ENCODE data around the gene CDC42EP5. TPM values are rescaled to one million over a fixed set of nuclear protein-coding genes. Genes with fewer than 3 reads are reported as not detected.

Gene CDC42EP5
- total and polyA plus RNA-seq, 2 donors (not counting 1 experiment from before 2014, with no cell fraction given): not detected

DNA sequence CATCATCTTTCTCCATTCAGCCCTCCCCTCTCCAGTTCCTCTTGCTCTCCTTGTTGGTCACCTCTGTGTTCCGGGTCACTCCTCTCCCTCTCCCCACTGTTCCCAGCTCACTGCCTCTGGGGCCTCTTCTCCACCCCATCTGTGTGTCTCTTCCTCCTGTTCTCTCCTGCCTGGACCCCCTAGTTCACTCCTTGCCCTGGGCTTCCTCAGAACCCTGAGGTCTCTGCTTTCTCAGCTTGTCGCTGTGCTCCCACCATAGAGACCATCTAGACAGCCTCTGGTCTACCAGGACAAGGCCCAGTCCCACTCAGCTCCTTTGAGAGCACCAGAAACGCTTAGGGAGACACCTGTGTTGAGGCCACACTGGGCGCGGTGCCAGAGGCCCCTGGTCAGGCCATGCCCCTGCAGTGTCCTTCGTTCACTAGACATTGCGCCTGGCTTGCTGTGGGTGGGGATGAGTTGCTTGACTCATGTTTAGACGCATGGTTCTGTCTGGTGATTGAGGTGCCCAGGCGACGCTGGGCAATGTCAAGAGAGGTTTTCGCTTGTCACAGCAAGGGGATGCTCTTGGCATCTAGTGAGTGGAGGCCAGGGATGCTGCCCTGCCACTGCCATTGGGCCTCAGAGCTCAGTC is 14.3 kb downstream of the CDC42EP5 start:
- intact Hi-C loops (cut with micrococcal nuclease): no loop called here
- Mint-ChIP-seq H3K4me1 (peaks cover 14% of the 10 kb centered on the region), H3K27me3 (no peaks in the 10 kb centered on the region), H3K27ac (no peak overlapping the region), H3K9me3 (ENCODE audit: insufficient read depth) (no peaks in the 10 kb centered on the region), H3K4me3 (no peak overlapping the region)
- Histone ChIP-seq H3K79me2 (ENCODE audit: control insufficient read depth, insufficient read depth, low read length) (peaks cover 56% of the 10 kb centered on the region), H4K20me1 (ENCODE audit: control insufficient read depth, insufficient read depth, low read length, poor library complexity, severe bottlenecking) (peaks cover 91% of the 10 kb centered on the region), H3K27ac (ENCODE audit: low read length in 2 of 2) (no peak overlapping the region), H3K36me3 (replicated peaks in 1 of 2; ENCODE audit: control extremely low read depth in 1 of 2, control insufficient read depth in 1 of 2, extremely low read depth in 1 of 2, insufficient read depth in 2 of 2, low read length in 1 of 2) (peaks cover 0 to 79% of the 10 kb centered on the region in 2 experiments), H3K4me1 (ENCODE audit: control insufficient read depth in 2 of 2, insufficient read depth in 2 of 2, low read length in 2 of 2) (peaks cover 8 to 17% of the 10 kb centered on the region in 2 donors), H3K4me3 (ENCODE audit: control extremely low read depth in 1 of 5, extremely low read depth in 1 of 5, insufficient read depth in 1 of 5, low read depth in 2 of 5, low read length in 4 of 5) (no peak overlapping the region), H3K9ac (ENCODE audit: low read length) (no peak overlapping the region), H3K27me3 (replicated peaks in 1 of 4; ENCODE audit: control extremely low read depth in 1 of 4, control insufficient read depth in 3 of 4, insufficient read depth in 4 of 4, low read length in 3 of 4) (no peaks in the 10 kb centered on the region), H3K9me3 (ENCODE audit: control extremely low read depth in 1 of 3, control insufficient read depth in 2 of 3, insufficient read depth in 1 of 3, low read length in 2 of 3) (peaks cover 0 to 4% (median 0%) of the 10 kb centered on the region in 3 donors), H2AFZ (ENCODE audit: insufficient read depth, low read depth, low read length, poor library complexity, severe bottlenecking) (no peak overlapping the region), H3K4me2 (replicated peaks; ENCODE audit: low read depth, low read length, poor library complexity, severe bottlenecking) (no peak overlapping the region)
- no peak for ATAC-seq (ENCODE audit: low read depth)
- WGBS (ENCODE audit: insufficient coverage): 96% methylated on average over 11 of the region's 11 CpGs
- ChIA-PET CTCF (interaction anchor here (0.5 kb wide), 1 partner anchor 839 kb away, joined by 3 read pairs; no protein-coding TSS in a partner anchor), POLR2A (no interaction called here)
- DNase-seq: no peak
- no peak for TF ChIP-seq EZH2 (IDR thresholded peaks at IDR 0.05; ENCODE audit: borderline replicate concordance, insufficient read depth, low read depth, low read length, poor library complexity, severe bottlenecking)
- TF ChIP-seq, protein P1, sequence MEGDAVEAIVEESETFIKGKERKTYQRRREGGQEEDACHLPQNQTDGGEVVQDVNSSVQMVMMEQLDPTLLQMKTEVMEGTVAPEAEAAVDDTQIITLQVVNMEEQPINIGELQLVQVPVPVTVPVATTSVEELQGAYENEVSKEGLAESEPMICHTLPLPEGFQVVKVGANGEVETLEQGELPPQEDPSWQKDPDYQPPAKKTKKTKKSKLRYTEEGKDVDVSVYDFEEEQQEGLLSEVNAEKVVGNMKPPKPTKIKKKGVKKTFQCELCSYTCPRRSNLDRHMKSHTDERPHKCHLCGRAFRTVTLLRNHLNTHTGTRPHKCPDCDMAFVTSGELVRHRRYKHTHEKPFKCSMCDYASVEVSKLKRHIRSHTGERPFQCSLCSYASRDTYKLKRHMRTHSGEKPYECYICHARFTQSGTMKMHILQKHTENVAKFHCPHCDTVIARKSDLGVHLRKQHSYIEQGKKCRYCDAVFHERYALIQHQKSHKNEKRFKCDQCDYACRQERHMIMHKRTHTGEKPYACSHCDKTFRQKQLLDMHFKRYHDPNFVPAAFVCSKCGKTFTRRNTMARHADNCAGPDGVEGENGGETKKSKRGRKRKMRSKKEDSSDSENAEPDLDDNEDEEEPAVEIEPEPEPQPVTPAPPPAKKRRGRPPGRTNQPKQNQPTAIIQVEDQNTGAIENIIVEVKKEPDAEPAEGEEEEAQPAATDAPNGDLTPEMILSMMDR (IDR thresholded peaks at IDR 0.05): no peak

Data from B cell (primary cell).